ENCODE data around the gene CMIP.

Gene CMIP

GRCh38 chr16:81599034-81599744, 154.6 kb downstream of the CMIP start:
- no peak overlapping the region for H3K4me3 ChIP-seq (ENCODE audit: low read depth, low read length)

DNA sequence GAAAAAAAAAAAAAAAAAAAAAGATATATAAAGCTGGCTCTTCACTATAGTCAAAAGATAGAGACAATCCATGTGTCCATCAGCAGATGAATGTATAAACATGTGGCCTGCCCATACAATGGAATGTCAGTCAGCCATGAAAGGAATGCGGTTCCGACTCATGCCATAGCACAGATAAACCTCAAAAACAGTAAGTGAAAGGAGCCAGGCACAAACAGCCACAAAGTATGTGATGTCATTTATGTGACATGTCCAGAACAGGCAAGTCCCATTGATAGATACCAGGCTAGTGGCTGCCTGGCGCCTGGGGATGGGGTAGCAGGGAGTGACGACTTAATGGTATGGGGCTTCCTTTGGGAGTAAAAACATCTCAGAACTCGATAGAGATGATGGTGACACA, 155.7 kb downstream of the CMIP start:
- no peak overlapping the region for H3K4me3 ChIP-seq (ENCODE audit: low read depth, low read length)

More at GRCh38 chr16:81599034-81599744, 154.6 kb downstream of the CMIP start:
- TF ChIP-seq CTCF (IDR thresholded peaks at IDR 0.05; ENCODE audit: low read depth, low read length): no peak

GRCh38 chr16:81601008-81601428, 156.4 kb downstream of the CMIP start:
- H3K4me3 ChIP-seq (ENCODE audit: low read depth, low read length): no peak overlapping the region
- TF ChIP-seq CTCF (IDR thresholded peaks at IDR 0.05; ENCODE audit: low read depth, low read length): no peak

More for the DNA sequence above, 155.7 kb downstream of the CMIP start:
- TF ChIP-seq CTCF (IDR thresholded peaks at IDR 0.05; ENCODE audit: low read depth, low read length): no peak

GRCh38 chr16:81601601-81602255, 157.1 kb downstream of the CMIP start:
- no peak for TF ChIP-seq CTCF (IDR thresholded peaks at IDR 0.05; ENCODE audit: low read depth, low read length)
- H3K4me3 ChIP-seq (ENCODE audit: low read depth, low read length): no peak overlapping the region

DNA sequence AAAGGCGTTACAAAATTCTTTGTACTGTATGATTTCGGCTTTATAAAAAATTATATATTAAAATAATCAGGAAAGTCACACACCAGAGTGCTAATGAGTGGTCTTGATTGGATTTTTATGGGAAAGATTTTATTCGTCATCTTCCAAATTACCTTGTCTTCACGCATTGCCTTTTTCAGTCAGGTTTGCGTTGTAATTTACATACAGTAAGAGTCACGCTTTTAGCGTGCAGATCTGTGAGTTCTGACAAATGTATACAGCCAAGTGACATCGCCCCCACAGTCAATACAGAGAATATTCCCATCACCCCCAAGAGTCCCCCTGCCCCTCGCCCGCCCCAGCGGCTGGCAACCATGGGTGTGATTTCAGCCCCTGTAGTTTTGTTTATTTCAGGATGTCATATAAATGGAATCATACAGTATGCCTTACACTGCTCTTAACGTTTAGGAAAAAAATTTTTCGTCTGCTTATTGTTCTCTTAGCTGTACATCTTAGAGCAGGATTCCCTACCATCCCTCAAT, 157.7 kb downstream of the CMIP start:
- no peak overlapping the region for H3K4me3 ChIP-seq (ENCODE audit: low read depth, low read length)
- TF ChIP-seq CTCF (IDR thresholded peaks at IDR 0.05; ENCODE audit: low read depth, low read length): no peak

DNA sequence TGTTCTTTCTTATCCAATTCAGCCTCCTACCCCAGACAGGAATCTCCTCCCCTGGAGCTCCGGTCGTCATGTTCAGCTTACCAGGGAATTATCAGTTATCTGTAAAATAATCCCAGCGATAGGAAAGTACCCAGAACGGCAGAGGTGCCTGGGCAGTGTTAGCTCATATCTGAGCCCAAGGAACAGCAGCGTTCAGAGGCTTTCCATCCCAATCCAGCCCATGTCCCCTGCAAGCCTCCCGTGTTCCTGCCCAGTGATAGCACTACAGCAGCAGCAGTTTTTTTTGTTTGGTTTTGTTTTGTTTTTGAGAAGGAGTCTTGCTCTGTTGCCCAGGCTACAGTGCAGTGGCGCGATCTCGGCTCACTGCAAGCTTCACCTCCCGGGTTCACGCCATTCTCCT, 158.2 kb downstream of the CMIP start:
- no peak overlapping the region for H3K4me3 ChIP-seq (ENCODE audit: low read depth, low read length)
- TF ChIP-seq CTCF (IDR thresholded peaks at IDR 0.05; ENCODE audit: low read depth, low read length): no peak

- TF ChIP-seq CTCF (IDR thresholded peaks at IDR 0.05; ENCODE audit: low read depth, low read length): no peak
- H3K4me3 ChIP-seq (ENCODE audit: low read depth, low read length): no peak overlapping the region
Measured at GRCh38 chr16:81604960-81605383, 160.4 kb downstream of the CMIP start.
